Keratinocyte (primary cell): ENCODE data around the gene TAOK1.

Experiments
- EZH2 ChIP-seq: IDR thresholded peaks from one replicate; pipeline ENCODE4 v1.6.1; 2012; ENCODE audit warnings: inconsistent platforms, mild to moderate bottlenecking, low read length, moderate library complexity
- TF ChIP-seq, protein P1 (sequence below), 3 experiments: IDR thresholded peaks in 1 of 3; conservative IDR thresholded peaks in 1 of 3; optimal IDR thresholded peaks in 1 of 3; 2 replicates in 2 of 3; 3 replicates in 1 of 3; pipeline versions ENCODE3 to v1.5.1; 2011; ENCODE audit warnings: low read length in 3 of 3, mild to moderate bottlenecking in 3 of 3, moderate library complexity in 2 of 3, control low read depth in 1 of 3, inconsistent platforms in 1 of 3; ENCODE audit not compliant: insufficient read depth in 2 of 3; ENCODE audit errors: extremely low read depth in 1 of 3

DNA sequence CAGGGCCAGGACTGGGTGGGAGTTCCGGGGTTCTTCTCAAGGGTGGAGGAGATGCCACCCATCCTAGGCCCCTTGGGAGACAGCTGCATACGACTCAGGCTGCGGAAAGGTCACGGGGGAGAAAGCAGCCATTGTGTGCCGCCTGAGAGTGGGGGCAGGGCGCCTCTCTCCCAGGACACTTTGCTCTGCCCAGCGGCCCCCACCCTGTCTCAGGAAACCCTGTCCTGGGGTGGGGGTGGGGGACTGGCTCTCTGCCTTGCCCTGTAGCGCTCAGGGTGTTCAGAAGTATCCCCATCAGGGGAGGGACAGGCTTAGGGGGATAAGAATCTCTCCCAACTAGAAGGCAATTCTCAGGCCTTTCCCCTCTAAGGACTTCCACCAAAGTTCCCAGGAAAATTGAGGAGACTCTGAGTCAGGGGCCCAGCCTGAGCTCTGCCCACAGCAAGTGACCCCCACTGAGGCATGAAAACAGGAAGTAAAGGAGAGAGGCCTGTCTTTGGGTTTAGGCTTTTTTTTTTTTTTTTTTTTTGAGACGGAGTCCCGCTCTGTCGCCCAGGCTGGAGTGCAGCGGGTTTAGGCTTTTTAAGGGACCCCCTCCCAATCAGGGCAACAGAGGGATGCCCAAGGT is 194.4 kb downstream of the TAOK1 start:
- TF ChIP-seq, protein P1, sequence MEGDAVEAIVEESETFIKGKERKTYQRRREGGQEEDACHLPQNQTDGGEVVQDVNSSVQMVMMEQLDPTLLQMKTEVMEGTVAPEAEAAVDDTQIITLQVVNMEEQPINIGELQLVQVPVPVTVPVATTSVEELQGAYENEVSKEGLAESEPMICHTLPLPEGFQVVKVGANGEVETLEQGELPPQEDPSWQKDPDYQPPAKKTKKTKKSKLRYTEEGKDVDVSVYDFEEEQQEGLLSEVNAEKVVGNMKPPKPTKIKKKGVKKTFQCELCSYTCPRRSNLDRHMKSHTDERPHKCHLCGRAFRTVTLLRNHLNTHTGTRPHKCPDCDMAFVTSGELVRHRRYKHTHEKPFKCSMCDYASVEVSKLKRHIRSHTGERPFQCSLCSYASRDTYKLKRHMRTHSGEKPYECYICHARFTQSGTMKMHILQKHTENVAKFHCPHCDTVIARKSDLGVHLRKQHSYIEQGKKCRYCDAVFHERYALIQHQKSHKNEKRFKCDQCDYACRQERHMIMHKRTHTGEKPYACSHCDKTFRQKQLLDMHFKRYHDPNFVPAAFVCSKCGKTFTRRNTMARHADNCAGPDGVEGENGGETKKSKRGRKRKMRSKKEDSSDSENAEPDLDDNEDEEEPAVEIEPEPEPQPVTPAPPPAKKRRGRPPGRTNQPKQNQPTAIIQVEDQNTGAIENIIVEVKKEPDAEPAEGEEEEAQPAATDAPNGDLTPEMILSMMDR (optimal IDR thresholded peaks at IDR 0.05 in 1 of 3, IDR thresholded peaks at IDR 0.05 in 1 of 3, conservative IDR thresholded peaks at IDR 0.05 in 1 of 3; ENCODE audit: extremely low read depth in 1 of 3, insufficient read depth in 2 of 3, low read length in 3 of 3): no peak
- TF ChIP-seq EZH2: no peak
